Renal pelvis (tissue), 4 donors: ENCODE data around the gene APBB2. TPM values are rescaled to one million over a fixed set of nuclear protein-coding genes. Genes with fewer than 3 reads are reported as not detected.
"Not testable (repeated sequence)": the region's sequence is repeated elsewhere in the genome, so short reads cannot be mapped to it uniquely, and the experiment has no call there.

Source experiments
- DNase-seq: peaks from one replicate; pipeline ENCODE4 v3.0.0-alpha.2; 2013
- polyA plus RNA-seq, 3 donors: library from polyadenylated mRNA; unstranded; fragments of 120-200 nt; gene quantifications; one replicate each; pipeline ENCODE4 v1.2.1, GENCODE V29; 2013; ENCODE audit not compliant: insufficient read length in 3 of 3

APBB2 gene
- polyA plus RNA-seq, 3 donors, result 43.3 to 59.5 (median 59.4) TPM

DNA sequence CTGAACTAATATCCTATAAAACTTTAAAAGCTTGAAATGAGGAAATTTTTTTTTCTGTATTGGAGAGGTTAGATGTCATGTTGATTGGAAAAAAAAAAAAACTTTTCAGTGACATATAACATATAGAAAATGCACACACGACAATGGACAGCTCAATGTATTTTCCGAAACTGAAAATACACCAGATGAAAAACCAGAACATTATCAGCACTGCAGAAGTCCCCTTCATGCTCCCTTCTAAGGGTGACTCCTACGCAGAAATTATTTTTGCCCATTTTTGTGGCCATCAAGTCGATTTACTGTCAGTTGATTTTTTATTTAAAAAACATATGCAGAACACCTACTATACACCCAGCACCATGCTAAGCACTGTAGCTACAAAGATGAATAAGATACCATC is 148.3 kb downstream of the APBB2 start:
- no peak for DNase-seq

DNA sequence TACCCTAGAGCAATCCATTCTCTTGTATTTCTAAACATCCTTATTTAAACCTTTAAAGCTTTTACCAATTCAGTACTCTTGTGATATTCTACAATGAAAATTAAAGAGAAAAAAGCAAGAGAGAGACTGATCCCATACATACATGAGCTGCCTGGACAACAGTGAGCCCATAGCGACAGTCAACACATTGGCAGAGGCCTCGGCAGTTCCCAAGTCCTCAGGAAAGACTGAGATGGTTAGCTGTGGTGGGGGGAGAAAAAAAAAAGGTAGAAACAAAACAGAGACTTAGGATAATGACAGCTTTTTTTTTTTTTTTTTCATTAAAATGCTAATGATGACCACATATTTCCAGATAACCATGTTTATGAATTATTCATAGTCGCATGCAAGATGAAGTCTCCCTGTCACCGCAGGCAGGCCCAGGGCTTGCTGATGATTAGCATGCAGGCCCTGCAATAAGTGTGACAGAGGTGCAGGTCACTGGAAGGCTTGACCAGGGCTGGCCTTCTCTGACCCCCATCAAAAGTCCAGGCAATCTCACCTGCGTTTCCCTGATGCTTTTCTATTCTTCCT is 148.8 kb downstream of the APBB2 start:
- DNase-seq, result no peak

- DNase-seq, result no peak
These were observed 149.4 kb downstream of the APBB2 start for GRCh38 chr4:41064953-41065352.

GRCh38 chr4:41061482-41062185 is 152.7 kb downstream of the APBB2 start:
- DNase-seq, result no peak

DNA sequence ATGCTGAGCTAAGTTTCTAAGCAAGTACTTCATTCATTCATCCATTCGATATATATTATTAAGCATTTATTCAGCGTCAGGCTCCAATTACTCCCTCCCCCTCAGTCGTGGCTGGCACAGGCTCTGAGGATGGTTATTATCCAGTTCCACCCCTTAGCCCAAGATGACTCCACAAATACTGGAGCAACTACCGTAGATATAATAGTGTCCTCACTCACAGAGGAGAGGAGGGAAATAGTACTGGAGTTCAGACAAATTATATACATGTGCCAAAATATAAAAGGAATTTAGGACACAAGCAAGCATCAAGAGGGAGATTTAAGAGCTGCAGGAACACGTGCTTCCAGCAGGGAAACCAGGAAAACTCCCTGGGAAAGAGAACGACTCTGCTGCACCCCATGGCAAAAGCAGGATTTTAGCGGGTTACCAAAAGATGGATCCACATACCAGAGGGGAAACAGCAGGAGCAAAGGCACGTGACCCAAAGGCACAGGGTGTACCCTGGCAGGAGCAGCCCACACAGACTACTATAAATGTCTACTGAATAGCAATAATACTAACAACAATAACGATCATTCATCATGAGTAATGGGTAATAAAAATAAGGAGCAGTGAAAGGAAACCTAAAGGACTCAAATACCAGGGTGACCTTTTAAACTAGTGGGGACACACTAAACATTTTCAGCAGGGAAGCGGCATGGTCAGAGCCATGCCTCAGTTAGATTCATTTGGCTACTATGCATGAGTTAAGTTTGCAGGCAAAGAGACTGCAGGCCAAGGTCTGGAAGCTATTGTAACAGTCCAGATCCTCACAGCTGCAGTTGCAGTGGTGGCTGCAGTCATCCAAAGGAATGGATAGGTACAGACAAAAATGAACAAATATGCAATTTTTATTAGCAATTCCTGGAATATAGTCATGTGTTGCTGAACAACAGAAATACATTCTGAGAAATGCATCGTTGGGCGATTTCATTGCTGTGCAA is 153.7 kb downstream of the APBB2 start:
- no peak for DNase-seq

- DNase-seq, result not testable (repeated sequence)
These were observed 154.9 kb downstream of the APBB2 start for GRCh38 chr4:41059411-41059810.

DNA sequence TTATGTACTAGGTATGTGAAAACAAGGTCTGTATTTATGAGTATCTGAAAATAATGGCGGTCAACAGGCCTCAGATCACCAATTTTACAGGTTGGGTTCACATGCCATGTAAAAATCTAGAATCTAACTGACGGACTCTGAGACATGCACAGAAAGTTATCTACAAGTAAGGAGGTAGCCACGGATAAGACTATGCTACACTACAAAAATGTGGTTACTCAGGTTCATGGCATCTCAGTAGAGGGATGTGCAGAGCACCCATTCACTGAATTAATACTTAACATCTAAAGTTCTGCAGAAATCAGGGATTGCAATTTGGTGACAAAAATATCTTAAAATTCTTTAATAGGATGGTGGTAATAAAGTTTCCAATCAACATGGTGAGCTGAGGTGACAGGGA is 155.9 kb downstream of the APBB2 start:
- DNase-seq, result no peak

- no peak for DNase-seq
These were observed 156.9 kb downstream of the APBB2 start for GRCh38 chr4:41057467-41057866.

DNA sequence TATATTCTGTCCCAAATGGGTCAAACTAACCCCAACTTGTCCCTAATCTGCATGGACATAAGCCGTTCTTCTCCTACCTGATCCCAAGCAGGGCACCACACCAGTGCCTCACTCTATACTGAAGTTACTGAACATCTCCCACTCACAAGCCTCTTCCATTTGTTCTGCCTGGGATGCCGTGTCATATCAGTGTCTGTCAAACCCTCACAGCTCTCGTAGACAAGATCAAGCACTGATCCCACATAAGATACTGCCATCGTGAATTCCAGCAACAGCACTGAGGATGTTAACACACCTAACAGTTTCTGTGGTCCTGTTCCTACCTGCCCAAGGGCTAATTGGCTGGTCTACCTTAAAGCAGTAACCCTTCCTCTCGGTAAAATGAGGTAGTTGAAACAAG is 162.1 kb downstream of the APBB2 start:
- DNase-seq, result no peak

- no peak for DNase-seq
These were observed 163.2 kb downstream of the APBB2 start for GRCh38 chr4:41050880-41051775.

GRCh38 chr4:41050116-41050515 is 164.2 kb downstream of the APBB2 start:
- DNase-seq, result no peak

DNA sequence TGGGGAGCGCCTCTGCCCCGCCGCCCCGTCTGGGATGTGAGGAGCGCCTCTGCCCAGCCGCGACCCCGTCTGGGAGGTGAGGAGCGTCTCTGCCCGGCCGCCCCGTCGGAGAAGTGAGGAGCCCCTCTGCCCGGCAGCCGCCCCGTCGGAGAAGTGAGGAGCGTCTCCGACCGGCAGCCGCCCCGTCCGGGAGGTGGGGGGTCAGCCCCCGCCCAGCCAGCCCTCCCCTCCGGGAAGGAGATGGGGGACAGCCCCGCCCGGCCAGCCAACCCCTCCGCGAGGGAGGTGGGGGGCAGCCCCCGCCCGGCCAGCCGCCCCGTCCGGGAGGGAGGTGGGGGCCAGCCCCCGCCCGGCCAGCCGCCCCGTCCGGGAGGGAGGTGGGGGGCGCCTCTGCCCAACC is 165.2 kb downstream of the APBB2 start:
- not testable (repeated sequence) for DNase-seq

DNA sequence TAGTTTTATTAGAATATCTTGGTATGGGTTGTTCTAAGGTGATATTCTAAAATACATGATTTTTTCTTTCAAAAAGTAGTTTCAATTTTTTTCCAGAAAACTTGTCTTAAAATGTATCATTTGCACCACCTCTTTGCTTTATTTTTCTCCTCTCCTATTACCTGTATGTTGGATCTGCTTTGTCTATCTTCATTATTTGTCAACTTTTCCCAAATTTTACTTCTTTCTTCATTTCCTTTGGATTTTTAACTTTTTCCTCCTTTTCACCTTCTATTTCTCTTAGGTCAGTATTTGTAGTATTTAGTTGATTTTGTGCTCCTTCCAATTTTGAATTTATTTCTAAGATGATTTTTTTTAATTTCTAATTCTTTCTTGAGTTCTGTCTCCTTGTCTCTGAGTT is 169.6 kb downstream of the APBB2 start:
- DNase-seq, result no peak

DNA sequence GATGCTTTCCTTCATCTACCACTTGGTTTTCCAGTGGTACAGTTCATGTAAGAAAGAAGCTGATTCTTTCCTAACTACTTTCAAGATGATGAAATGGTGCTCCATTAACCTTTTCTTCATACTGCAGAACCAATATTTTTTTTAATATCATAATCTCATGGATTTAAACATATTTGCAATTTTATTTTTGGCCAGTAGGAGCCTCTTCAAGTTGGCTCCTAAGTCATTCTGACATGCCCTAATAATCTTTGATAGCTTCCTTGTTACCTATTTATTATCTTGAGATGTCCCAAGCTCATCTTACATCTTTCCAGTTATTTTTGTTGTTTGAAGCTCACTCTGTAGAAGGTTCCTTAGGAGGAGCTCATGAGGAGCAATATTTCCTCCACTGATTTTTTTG is 170.2 kb downstream of the APBB2 start:
- DNase-seq, result no peak

DNA sequence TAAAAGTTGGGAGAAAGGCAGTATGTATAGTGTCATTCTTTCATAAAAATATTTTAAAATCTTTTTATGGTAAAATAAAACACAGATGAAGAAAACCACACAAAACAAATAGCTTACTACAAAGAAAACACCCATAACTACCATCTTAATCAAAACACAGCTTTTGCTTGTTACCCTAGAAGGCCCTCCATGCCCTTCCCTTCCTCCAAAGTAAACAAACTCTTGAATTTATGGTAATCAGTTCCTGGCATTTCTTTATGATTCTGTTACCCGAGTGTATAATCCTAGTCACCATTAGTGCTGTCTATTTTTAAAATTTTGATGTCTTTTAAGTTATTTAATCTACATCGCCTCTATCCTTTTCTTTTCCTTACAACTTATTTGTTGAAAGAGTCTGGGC is 170.9 kb downstream of the APBB2 start:
- DNase-seq, result no peak

DNA sequence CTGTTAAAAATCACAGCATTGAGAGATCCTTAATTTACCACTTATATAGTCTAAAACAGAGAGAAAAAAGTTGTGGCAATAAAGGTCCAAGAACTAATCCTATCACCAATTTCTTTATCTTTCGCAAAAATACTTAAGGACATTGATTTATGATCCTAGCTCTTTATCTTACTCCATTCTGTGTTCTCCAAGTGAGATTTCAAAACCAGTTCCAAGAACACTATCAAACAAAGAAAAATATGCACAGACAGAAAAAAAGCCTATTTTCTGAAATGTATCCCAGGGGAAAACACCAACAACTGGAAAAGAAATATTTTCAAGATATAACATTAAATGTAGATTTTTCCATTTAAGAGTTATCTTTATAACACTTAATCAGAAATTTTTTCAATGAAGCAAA is 172.8 kb downstream of the APBB2 start:
- DNase-seq, result no peak

DNA sequence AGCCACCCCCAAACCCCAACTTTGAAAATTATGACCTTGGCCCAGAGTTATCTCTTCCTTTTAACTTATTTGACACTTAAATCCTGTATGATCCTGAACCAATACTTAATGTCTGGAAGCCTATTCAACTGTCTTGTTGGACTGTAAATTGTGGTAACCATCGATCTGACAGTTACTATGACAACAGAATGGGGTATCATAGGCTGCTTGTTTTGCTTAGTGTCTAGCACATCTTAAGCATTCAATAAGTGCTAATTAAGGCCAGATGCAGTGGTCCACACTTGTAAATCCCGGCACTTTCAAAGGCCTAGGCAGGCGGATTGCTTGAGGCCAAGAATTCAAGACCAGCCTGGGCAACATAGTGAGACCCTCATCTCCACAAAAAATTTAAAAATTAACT is 175.0 kb downstream of the APBB2 start:
- no peak for DNase-seq

DNA sequence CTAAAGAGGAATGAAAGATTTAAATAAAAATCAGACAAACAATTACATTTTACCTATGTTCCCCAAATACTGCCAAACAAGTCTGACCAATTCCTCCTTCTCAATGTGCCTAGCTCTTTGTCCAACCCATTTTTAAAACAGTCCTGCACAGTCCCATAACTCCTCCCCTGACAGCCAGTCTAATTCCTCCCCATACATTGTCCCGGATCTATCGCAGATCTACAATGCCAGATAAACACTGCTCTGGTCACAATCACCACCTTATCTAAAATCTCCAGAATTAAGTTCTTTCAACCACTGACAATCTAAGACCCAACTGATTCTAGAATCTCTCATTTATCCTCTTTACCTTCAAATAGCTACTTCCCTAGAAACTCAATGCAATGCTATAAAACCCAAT is 176.0 kb downstream of the APBB2 start:
- no peak for DNase-seq

DNA sequence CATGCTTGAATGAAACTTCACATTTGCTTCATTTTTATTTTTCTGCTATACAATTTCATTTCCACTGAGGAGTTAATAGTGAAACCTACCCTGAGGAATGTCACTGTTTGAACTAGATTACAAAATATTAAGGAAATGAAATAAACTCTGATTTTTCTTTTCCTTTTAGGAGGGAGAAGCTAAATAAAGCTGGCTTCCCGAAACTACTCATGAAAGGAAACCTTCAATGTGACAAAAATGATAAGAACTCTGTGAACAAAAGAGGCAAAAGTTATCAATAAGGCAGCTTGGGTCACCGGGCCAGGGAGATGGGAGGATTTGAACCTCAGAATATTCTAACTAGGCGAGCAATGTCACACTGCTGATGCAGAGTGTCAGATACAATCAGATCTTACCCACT is 185.2 kb downstream of the APBB2 start:
- no peak for DNase-seq

- no peak for DNase-seq
These were observed 185.8 kb downstream of the APBB2 start for GRCh38 chr4:41028392-41029076.

GRCh38 chr4:41026971-41027370 is 187.4 kb downstream of the APBB2 start:
- DNase-seq, result no peak
